CD14-positive monocyte (primary cell): ENCODE measurements around the gene SLC2A9. TPM values are rescaled to one million over a fixed set of nuclear protein-coding genes. Genes with fewer than 3 reads are reported as not detected.

Experiments
- DNase-seq, 3 donors: peaks; one replicate each; pipeline ENCODE4 v3.0.0-alpha.2; 2011 to 2022
- H2AFZ ChIP-seq: 2 replicates; pipeline ENCODE4 v1.6.0; 2012; ENCODE audit warnings: mild to moderate bottlenecking, low read depth, low read length, inconsistent platforms; ENCODE audit not compliant: insufficient read depth, poor library complexity, severe bottlenecking
- H3K27ac ChIP-seq, 2 donors: 1 replicate in 1 of 2; 2 replicates in 1 of 2; pipeline ENCODE4 v1.5.1; 2012 to 2013; ENCODE audit warnings: low read length in 2 of 2, control low read depth in 1 of 2, inconsistent platforms in 1 of 2, low read depth in 1 of 2, mild to moderate bottlenecking in 1 of 2
- H3K27me3 ChIP-seq, 2 donors: one replicate each; pipeline versions ENCODE4 v1.6.0 to v1.6.1; 2011 to 2013; ENCODE audit warnings: low read length in 2 of 2; ENCODE audit not compliant: control insufficient read depth in 2 of 2, insufficient read depth in 2 of 2
- H3K36me3 ChIP-seq, 2 donors: replicated peaks in 1 of 2; 1 replicate in 1 of 2; 2 replicates in 1 of 2; pipeline versions ENCODE4 v1.5.1 to v1.6.1; 2012 to 2013; ENCODE audit warnings: low read length in 2 of 2, control low read depth in 1 of 2, inconsistent platforms in 1 of 2, mild to moderate bottlenecking in 1 of 2; ENCODE audit not compliant: insufficient read depth in 2 of 2, control insufficient read depth in 1 of 2
- H3K4me1 ChIP-seq, 2 donors: 1 replicate in 1 of 2; 2 replicates in 1 of 2; pipeline versions ENCODE4 v1.5.1 to v1.6.1; 2012 to 2013; ENCODE audit warnings: low read length in 2 of 2, control low read depth in 1 of 2, inconsistent platforms in 1 of 2, mild to moderate bottlenecking in 1 of 2, moderate library complexity in 1 of 2; ENCODE audit not compliant: insufficient read depth in 2 of 2, control insufficient read depth in 1 of 2
- H3K4me2 ChIP-seq: replicated peaks from 2 replicates; pipeline ENCODE3; 2012; ENCODE audit warnings: low read length, moderate library complexity, mild to moderate bottlenecking; ENCODE audit not compliant: poor library complexity, severe bottlenecking; ENCODE audit errors: extremely low read depth
- H3K4me3 ChIP-seq, 3 experiments: fragments of 200-600 bp in 1 of 3; sonication (generic) in 1 of 3; replicated peaks in 1 of 3; 1 replicate in 2 of 3; 2 replicates in 1 of 3; pipeline ENCODE4 v1.5.1; 2011 to 2013; ENCODE audit warnings: low read length in 3 of 3, mild to moderate bottlenecking in 3 of 3, control low read depth in 2 of 3, low read depth in 2 of 3, inconsistent platforms in 1 of 3, moderate library complexity in 1 of 3
- H3K79me2 ChIP-seq: 2 replicates; pipeline ENCODE4 v1.6.0; 2012; ENCODE audit warnings: mild to moderate bottlenecking, control low read depth, inconsistent platforms, low read length, moderate library complexity; ENCODE audit not compliant: insufficient read depth
- H3K9ac ChIP-seq: 2 replicates; pipeline ENCODE4 v1.6.0; 2017; ENCODE audit warnings: low read length, mild to moderate bottlenecking; ENCODE audit not compliant: insufficient read depth, poor library complexity, severe bottlenecking
- H3K9me3 ChIP-seq, 2 donors: replicated peaks in 1 of 2; 1 replicate in 1 of 2; 2 replicates in 1 of 2; pipeline versions ENCODE4 v1.5.1 to v1.6.1; 2012 to 2013; ENCODE audit warnings: low read length in 2 of 2, control low read depth in 1 of 2; ENCODE audit not compliant: control insufficient read depth in 1 of 2, insufficient read depth in 1 of 2
- H4K20me1 ChIP-seq: 2 replicates; pipeline ENCODE4 v1.6.0; 2012; ENCODE audit warnings: mild to moderate bottlenecking, low read length, control low read depth, moderate library complexity; ENCODE audit not compliant: insufficient read depth
- H3K27ac Mint-ChIP-seq, 7 donors: one replicate each; pipeline ENCODE4 v1.8.0; 2020; ENCODE audit warnings: mild to moderate bottlenecking in 7 of 7, mixed read lengths in 7 of 7, moderate library complexity in 6 of 7, inconsistent platforms in 2 of 7
- H3K27me3 Mint-ChIP-seq, 3 donors: one replicate each; pipeline ENCODE4 v1.8.0; 2021 to 2022; ENCODE audit warnings: low read depth in 3 of 3, mild to moderate bottlenecking in 3 of 3, mixed read lengths in 3 of 3, moderate library complexity in 3 of 3, inconsistent platforms in 1 of 3
- H3K36me3 Mint-ChIP-seq, 2 donors: one replicate each; pipeline ENCODE4 v1.8.0; 2020; ENCODE audit warnings: mixed read lengths in 2 of 2, inconsistent platforms in 1 of 2, mild to moderate bottlenecking in 1 of 2
- H3K4me1 Mint-ChIP-seq: one replicate; pipeline ENCODE4 v1.8.0; 2020; ENCODE audit warnings: mild to moderate bottlenecking, mixed read lengths
- H3K4me3 Mint-ChIP-seq, 2 donors: one replicate each; pipeline ENCODE4 v1.8.0; 2020; ENCODE audit warnings: mild to moderate bottlenecking in 2 of 2, mixed read lengths in 2 of 2, moderate library complexity in 1 of 2
- H3K9me3 Mint-ChIP-seq, 7 donors: one replicate each; pipeline ENCODE4 v1.8.0; 2020 to 2022; ENCODE audit warnings: mixed read lengths in 7 of 7, mild to moderate bottlenecking in 6 of 7, moderate library complexity in 6 of 7, inconsistent platforms in 2 of 7
- WGBS: methylation state at CpG from one replicate; pipeline ENCODE4 v1.1.5; 2013; ENCODE audit warnings: missing lambda C conversion rate; ENCODE audit not compliant: insufficient coverage; 5-methylcytosine and 5-hydroxymethylcytosine counted together
- intact Hi-C, 2 donors: fragments of 100-400 bp; cut with micrococcal nuclease; formaldehyde crosslinking; loops; one replicate each; pipeline versions ENCODE4 v1.15.0 to v1.15.1; 2023
- polyA plus RNA-seq, 3 donors: library from polyadenylated mRNA; depleted of rRNA in 1 of 3; unstranded in 2 of 3; stranded (reverse) in 1 of 3; fragments of 300-500 nt in 2 of 3; fragments of >200 nt in 1 of 3; fragmentation: Illumina TruSeq in 2 of 3; gene quantifications; 1 replicate in 2 of 3; 2 replicates in 1 of 3; pipeline ENCODE4 v1.2.3, GENCODE V29; 2012 to 2021
- TF ChIP-seq, protein P1 (sequence below): fragments of 200-600 bp; IDR thresholded peaks from one replicate; pipeline ENCODE4 v1.8.0; 2022; ENCODE audit warnings: antibody characterized with exemption, mild to moderate bottlenecking

Gene SLC2A9
- polyA plus RNA-seq, 3 donors = 27.3 to 38.6 (median 34.7) TPM

DNA sequence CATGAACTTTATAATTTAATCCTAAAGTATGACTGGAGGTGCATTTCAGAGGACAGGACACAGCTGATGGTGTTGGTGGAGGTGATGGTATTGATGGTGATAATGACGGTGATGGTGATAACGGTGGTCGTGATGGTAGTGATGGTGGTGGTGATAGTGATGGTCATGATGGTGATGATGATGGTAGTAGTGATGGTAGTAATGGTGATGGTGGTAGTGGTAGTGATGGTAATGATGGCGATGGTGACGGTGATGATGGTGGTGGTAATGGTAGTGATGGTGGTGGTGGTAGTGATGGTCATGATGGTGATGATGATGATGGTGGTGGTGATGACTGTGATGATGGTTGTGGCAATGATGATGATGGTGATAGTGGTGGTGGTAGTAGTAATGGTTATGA is 40.4 kb downstream of the SLC2A9 start:
- Mint-ChIP-seq H3K4me3 (no peak overlapping the region), H3K27ac (no peak overlapping the region), H3K9me3 (peaks cover 0 to 4% (median 0%) of the 10 kb centered on the region in 7 donors), H3K4me1 (no peaks in the 10 kb centered on the region), H3K36me3 (peaks cover 87 to 96% of the 10 kb centered on the region in 2 donors), H3K27me3 (no peaks in the 10 kb centered on the region)
- Histone ChIP-seq H3K4me3 (no peak overlapping the region), H3K4me2 (no peak overlapping the region), H3K36me3 (peaks cover 91 to 99% of the 10 kb centered on the region in 2 donors), H3K27me3 (no peaks in the 10 kb centered on the region), H3K4me1 (no peaks in the 10 kb centered on the region), H3K79me2 (no peaks in the 10 kb centered on the region), H3K27ac (no peak overlapping the region), H3K9me3 (no peaks in the 10 kb centered on the region), H4K20me1 (no peaks in the 10 kb centered on the region), H3K9ac (no peak overlapping the region), H2AFZ (no peak overlapping the region)
- DNase-seq = no peak
- TF ChIP-seq, protein P1, sequence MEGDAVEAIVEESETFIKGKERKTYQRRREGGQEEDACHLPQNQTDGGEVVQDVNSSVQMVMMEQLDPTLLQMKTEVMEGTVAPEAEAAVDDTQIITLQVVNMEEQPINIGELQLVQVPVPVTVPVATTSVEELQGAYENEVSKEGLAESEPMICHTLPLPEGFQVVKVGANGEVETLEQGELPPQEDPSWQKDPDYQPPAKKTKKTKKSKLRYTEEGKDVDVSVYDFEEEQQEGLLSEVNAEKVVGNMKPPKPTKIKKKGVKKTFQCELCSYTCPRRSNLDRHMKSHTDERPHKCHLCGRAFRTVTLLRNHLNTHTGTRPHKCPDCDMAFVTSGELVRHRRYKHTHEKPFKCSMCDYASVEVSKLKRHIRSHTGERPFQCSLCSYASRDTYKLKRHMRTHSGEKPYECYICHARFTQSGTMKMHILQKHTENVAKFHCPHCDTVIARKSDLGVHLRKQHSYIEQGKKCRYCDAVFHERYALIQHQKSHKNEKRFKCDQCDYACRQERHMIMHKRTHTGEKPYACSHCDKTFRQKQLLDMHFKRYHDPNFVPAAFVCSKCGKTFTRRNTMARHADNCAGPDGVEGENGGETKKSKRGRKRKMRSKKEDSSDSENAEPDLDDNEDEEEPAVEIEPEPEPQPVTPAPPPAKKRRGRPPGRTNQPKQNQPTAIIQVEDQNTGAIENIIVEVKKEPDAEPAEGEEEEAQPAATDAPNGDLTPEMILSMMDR = no peak
- WGBS = 100% methylated on average over 5 of the region's 5 CpGs
- intact Hi-C loops = no loop called here

DNA sequence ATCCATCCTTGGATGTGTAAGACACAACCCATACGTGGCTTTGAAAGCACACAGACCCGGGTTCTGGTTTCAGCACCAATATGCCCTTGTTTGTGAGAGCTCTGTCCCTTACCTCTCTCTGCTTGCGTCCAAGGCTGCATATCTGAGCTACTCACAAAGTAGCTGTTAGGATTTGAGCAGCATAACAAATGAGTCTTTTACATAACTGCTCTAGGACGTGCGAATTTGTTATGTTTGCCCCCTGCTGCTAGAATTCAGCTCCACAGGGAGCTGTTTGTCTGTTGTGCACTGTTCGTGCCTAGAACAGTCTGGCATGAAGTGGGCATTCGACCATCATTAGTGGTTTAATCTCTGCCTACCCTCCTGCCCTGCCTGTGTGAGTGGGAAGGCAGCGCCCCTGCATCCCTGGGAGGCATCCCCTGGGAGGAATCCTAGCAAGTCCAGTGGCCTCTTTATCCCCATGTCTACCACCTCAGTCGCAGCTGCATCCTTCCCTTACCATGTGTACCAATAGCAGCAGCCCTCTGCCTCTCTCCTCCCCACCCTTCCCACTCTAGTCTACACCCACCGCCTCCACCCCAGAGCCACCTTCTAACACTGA is 42.1 kb downstream of the SLC2A9 start:
- H3K9me3 ChIP-seq = no peaks in the 10 kb centered on the region
- Mint-ChIP-seq H3K36me3 (peaks cover 84 to 96% of the 10 kb centered on the region in 2 donors), H3K4me1 (no peaks in the 10 kb centered on the region), H3K27me3 (no peaks in the 10 kb centered on the region), H3K9me3 (peaks cover 0 to 4% (median 1%) of the 10 kb centered on the region in 7 donors), H3K27ac (peak overlapping the region in 1 of 7 donors; percentile 32), H3K4me3 (no peak overlapping the region)
- 90% methylated on average over 10 of the region's 10 CpGs for WGBS
- peaks cover 79 to 98% of the 10 kb centered on the region in 2 donors for H3K36me3 ChIP-seq
- no peak overlapping the region for H2AFZ ChIP-seq
- no peak overlapping the region for H3K27ac ChIP-seq
- TF ChIP-seq, protein P1 = no peak
- H3K9ac ChIP-seq = no peak overlapping the region
- H3K27me3 ChIP-seq = no peaks in the 10 kb centered on the region
- H4K20me1 ChIP-seq = no peaks in the 10 kb centered on the region
- no peak overlapping the region for H3K4me2 ChIP-seq
- intact Hi-C loops = no loop called here
- H3K4me3 ChIP-seq = no peak overlapping the region
- no peak for DNase-seq
- no peaks in the 10 kb centered on the region for H3K4me1 ChIP-seq
- H3K79me2 ChIP-seq = no peaks in the 10 kb centered on the region
